K562 (cell line): ENCODE data around the gene CCDC183. TPM values are rescaled to one million over a fixed set of nuclear protein-coding genes. Genes with fewer than 3 reads are reported as not detected.

Experiments used
- ATAC-seq: fragments of 200-7000 bp; cut with Tn5 transposase; 3 replicates; pipeline ENCODE4 v1.9.1; 2020; ENCODE audit warnings: moderate library complexity
- BruUV-seq: library from RNA; stranded (reverse); fragments of 400-500 nt; replicated peaks from 2 replicates; lab custom pipeline; 2021; lab: Mats Ljungman, UMichigan
- CTCF ChIA-PET: fragments of 300-600 bp; formaldehyde crosslinking; extraction: SDS; loops from one replicate; lab custom pipeline; 2021; ENCODE audit warnings: low intra/inter-chr PET ratio; lab: Yijun Ruan, JAX
- POLR2A ChIA-PET: fragments of 300-600, 350-650 bp; sonication (Branson Sonifier 250); formaldehyde crosslinking; extraction: SDS; loops from one replicate; lab custom pipeline; 2021; ENCODE audit warnings: antibody characterized with exemption, inconsistent platforms; lab: Yijun Ruan, JAX
- DNase-seq, 4 experiments: peaks; one replicate each; pipeline versions ENCODE4 v3.0.0 to v3.0.0-alpha.2; 2011 to 2018; ENCODE audit warnings: low spot score in 3 of 4, mixed read lengths in 3 of 4; ENCODE audit errors: extremely low read depth in 1 of 4
- FAIRE-seq: peaks from 2 replicates; lab custom pipeline; 2011; peaks lifted over from hg19 to GRCh38; lab: Jason Lieb, UNC
- H2AFZ ChIP-seq: 2 replicates; pipeline ENCODE4 v1.6.0; 2011; ENCODE audit warnings: low read depth, low read length, control low read depth, inconsistent platforms
- H3K27ac ChIP-seq: fragments of 200-600 bp; 3 replicates; pipeline ENCODE4 v1.8.0; 2011; ENCODE audit warnings: low read depth, mild to moderate bottlenecking, control low read depth, inconsistent platforms, low read length, moderate library complexity, mixed read lengths; ENCODE audit errors: extremely low read depth
- H3K27me3 ChIP-seq, 2 experiments: fragments of 300-600 bp in 1 of 2; 2 replicates in 1 of 2; 3 replicates in 1 of 2; pipeline versions ENCODE4 v1.6.0 to v1.8.0; 2011; ENCODE audit warnings: inconsistent platforms in 2 of 2, low read length in 2 of 2, mild to moderate bottlenecking in 1 of 2, mixed read lengths in 1 of 2, moderate library complexity in 1 of 2; ENCODE audit not compliant: control insufficient read depth in 2 of 2, insufficient read depth in 2 of 2
- H3K36me3 ChIP-seq: fragments of 300-600 bp; 3 replicates; pipeline ENCODE4 v1.8.0; 2011; ENCODE audit warnings: mild to moderate bottlenecking, low read length, inconsistent platforms; ENCODE audit not compliant: control insufficient read depth, insufficient read depth
- H3K4me1 ChIP-seq, 2 experiments: fragments of 200-600 bp in 1 of 2; replicated peaks in 1 of 2; 2 replicates in 1 of 2; 3 replicates in 1 of 2; pipeline versions ENCODE4 v1.5.1 to v1.8.0; 2011; ENCODE audit warnings: inconsistent platforms in 2 of 2, low read length in 2 of 2, mild to moderate bottlenecking in 1 of 2, mixed read lengths in 1 of 2, moderate library complexity in 1 of 2; ENCODE audit not compliant: control insufficient read depth in 2 of 2, insufficient read depth in 2 of 2
- H3K4me2 ChIP-seq: 2 replicates; pipeline ENCODE4 v1.6.1; 2011; ENCODE audit warnings: low read length, control low read depth, inconsistent platforms, mixed read lengths; ENCODE audit not compliant: insufficient read depth
- H3K4me3 ChIP-seq: fragments of 200-600 bp; sonication (generic), shearing (Covaris generic); 2 replicates; pipeline ENCODE4 v1.5.1; 2016; ENCODE audit warnings: control low read depth, inconsistent platforms
- H3K79me2 ChIP-seq: fragments of 200-600 bp; 3 replicates; pipeline ENCODE4 v1.8.0; 2011; ENCODE audit warnings: low read length, inconsistent platforms; ENCODE audit not compliant: control insufficient read depth, insufficient read depth
- H3K9ac ChIP-seq, 2 experiments: 2 replicates each; pipeline versions ENCODE4 v1.6.0 to v1.6.1; 2011; ENCODE audit warnings: low read depth in 2 of 2, low read length in 2 of 2, control low read depth in 1 of 2, inconsistent platforms in 1 of 2, mild to moderate bottlenecking in 1 of 2, mixed read lengths in 1 of 2; ENCODE audit not compliant: insufficient read depth in 1 of 2
- H3K9me1 ChIP-seq: one replicate; pipeline ENCODE4 v1.6.0; 2011; ENCODE audit warnings: inconsistent platforms, mild to moderate bottlenecking, low read length, moderate library complexity; ENCODE audit not compliant: control insufficient read depth, insufficient read depth
- H3K9me3 ChIP-seq: replicated peaks from 2 replicates; pipeline ENCODE4 v1.5.1; 2011; ENCODE audit warnings: low read depth, low read length, inconsistent platforms; ENCODE audit not compliant: control insufficient read depth, insufficient read depth
- H4K20me1 ChIP-seq: replicated peaks from 2 replicates; pipeline ENCODE4 v1.6.1; 2011; ENCODE audit warnings: low read length, inconsistent platforms, mixed read lengths; ENCODE audit not compliant: control insufficient read depth, insufficient read depth
- GATAD2B ChIP-seq: fragments of 450-650 bp; IDR thresholded peaks from 2 replicates; pipeline ENCODE4 v1.6.1; 2017; ENCODE audit warnings: mild to moderate bottlenecking, borderline replicate concordance
- GTF2B ChIP-seq: IDR thresholded peaks from 2 replicates; pipeline ENCODE4 v1.6.1; 2011; ENCODE audit not compliant: insufficient read length; ENCODE audit errors: extremely low read depth
- HDAC1 ChIP-seq, 2 experiments: fragments of 450-650 bp; IDR thresholded peaks; 2 replicates each; pipeline ENCODE4 v1.6.1; 2016 to 2017; ENCODE audit warnings: inconsistent platforms in 1 of 2, mild to moderate bottlenecking in 1 of 2, moderate library complexity in 1 of 2
- HDAC8 ChIP-seq: fragments of 450-650 bp; IDR thresholded peaks from 2 replicates; pipeline ENCODE4 v1.6.1; 2016; ENCODE audit warnings: mild to moderate bottlenecking, missing genetic modification characterization, moderate library complexity, missing compliant biosample characterization
- JUND ChIP-seq, 2 experiments: IDR thresholded peaks; 2 replicates in 1 of 2; 3 replicates in 1 of 2; pipeline ENCODE4 v1.6.1; 2011; ENCODE audit warnings: borderline replicate concordance in 2 of 2, low read depth in 2 of 2, low read length in 2 of 2, improper control_type of control experiment in 1 of 2, missing biosample characterization in 1 of 2, missing genetic modification characterization in 1 of 2, missing genetic modification reagents in 1 of 2
- MCM2 ChIP-seq: fragments of 450-650 bp; IDR thresholded peaks from 2 replicates; pipeline ENCODE4 v1.6.1; 2017; ENCODE audit warnings: low read depth, mild to moderate bottlenecking
- NFE2 ChIP-seq: IDR thresholded peaks from 2 replicates; pipeline ENCODE4 v1.6.1; 2014; ENCODE audit warnings: antibody characterized with exemption, low read depth
- NR2C1 ChIP-seq, 2 experiments: fragments of 450-650 bp; IDR thresholded peaks; 2 replicates each; pipeline ENCODE4 v1.6.1; 2017; ENCODE audit warnings: mild to moderate bottlenecking in 2 of 2, antibody characterized with exemption in 1 of 2, inconsistent platforms in 1 of 2, missing compliant biosample characterization in 1 of 2, missing genetic modification characterization in 1 of 2
- OTX1 ChIP-seq: fragments of 450-650 bp; formaldehyde crosslinking; IDR thresholded peaks from 2 replicates; pipeline ENCODE4 v1.4.0; 2022; ENCODE audit warnings: mild to moderate bottlenecking
- SMAD1 ChIP-seq: fragments of 150-350 bp; IDR thresholded peaks from 2 replicates; pipeline ENCODE4 v1.6.1; 2014; ENCODE audit warnings: low read length, low read depth; ENCODE audit not compliant: partially characterized antibody
- TCF15 ChIP-seq: fragments of 250-450 bp; sonication (Bioruptor Pico); IDR thresholded peaks from 2 replicates; pipeline ENCODE4 v1.8.0; 2022; ENCODE audit warnings: moderate library complexity, mild to moderate bottlenecking, inconsistent platforms
- TCFL5 ChIP-seq: fragments of 250-450 bp; sonication (Bioruptor Pico); conservative IDR thresholded peaks from 2 replicates; pipeline ENCODE4 v1.6.1; 2021; ENCODE audit warnings: mild to moderate bottlenecking, moderate library complexity, matching md5 sums
- ZNF518B ChIP-seq: fragments of 250-450 bp; sonication (Bioruptor Pico); IDR thresholded peaks from 2 replicates; pipeline ENCODE4 v1.5.0; 2021; ENCODE audit warnings: mild to moderate bottlenecking, moderate library complexity
- ZNF57 ChIP-seq: fragments of 450-650 bp; formaldehyde crosslinking; IDR thresholded peaks from 2 replicates; pipeline ENCODE4 v1.4.0; 2020; ENCODE audit warnings: mild to moderate bottlenecking, moderate library complexity
- ZNF707 ChIP-seq: fragments of 250-450 bp; sonication (Bioruptor Pico); conservative IDR thresholded peaks from 2 replicates; pipeline ENCODE4 v1.8.0; 2022; ENCODE audit warnings: inconsistent platforms, mild to moderate bottlenecking, moderate library complexity
- WGBS: fragments of 100-300 bp; shearing (Covaris generic); methylation state at CpG from one replicate; pipeline ENCODE4 v1.1.6; 2016; ENCODE audit warnings: low coverage, mixed read lengths; ENCODE audit not compliant: insufficient coverage; ENCODE audit errors: missing lambda C conversion rate; 5-methylcytosine and 5-hydroxymethylcytosine counted together
- in situ Hi-C: fragments of 300-500 bp; cut with MboI; formaldehyde crosslinking; loops from 4 replicates; pipeline ENCODE4 v1.15.0; 2018; ENCODE audit warnings: inconsistent platforms, mixed read lengths
- intact Hi-C: fragments of 100-400 bp; cut with micrococcal nuclease; formaldehyde crosslinking; loops from 2 replicates; pipeline ENCODE4 v1.14.2; 2022
- polyA plus RNA-seq, 8 experiments: library from polyadenylated mRNA; depleted of rRNA in 4 of 8; stranded (reverse) in 5 of 8; unstranded in 3 of 8; fragments of >200 nt; fragmentation: Nextera tagmentation in 2 of 8; fragmentation: Illumina TruSeq in 1 of 8; extraction: Ambion mirVana in 2 of 8; extraction: Trizol in 1 of 8; gene quantifications; 2 replicates each; pipeline versions ENCODE4 v1.2.1 to v1.2.3, GENCODE V29; 2011 to 2014; ENCODE audit warnings: inconsistent platforms in 1 of 8, missing spikeins in 1 of 8
- total RNA-seq, 7 experiments: library from RNA; depleted of rRNA in 6 of 7; stranded (reverse); fragments of >200 nt in 6 of 7; fragmentation: Illumina TruSeq in 2 of 7; extraction: Trizol in 2 of 7; gene quantifications; 2 replicates each; pipeline versions ENCODE4 v1.2.1 to v1.2.3, GENCODE V29; 2011 to 2021; ENCODE audit warnings: low replicate concordance in 1 of 7

The CCDC183 gene
- total and polyA plus RNA-seq, 9 of the 15 experiments (the other 6 are each of a cell fraction or from before 2014, with no cell fraction given): 0.21 to 0.60 (median 0.29) TPM; not detected in 4

- Histone ChIP-seq H3K4me3 (no peak overlapping the region), H3K9me1 (no peaks in the 10 kb centered on the region), H3K9me3 (peaks cover 11% of the 10 kb centered on the region), H3K79me2 (no peaks in the 10 kb centered on the region), H3K36me3 (no peaks in the 10 kb centered on the region), H3K27me3 (no peaks in the 10 kb centered on the region), H3K9ac (peak overlapping the region; percentile 15 to 17; a peak in 2 of 4 replicates), H3K27ac (no peak overlapping the region), H2AFZ (peak overlapping the region; percentile 72), H3K4me1 (peaks cover 14 to 15% of the 10 kb centered on the region in 2 experiments; a peak in 3 of 5 replicates), H3K4me2 (no peak overlapping the region), H4K20me1 (no peaks in the 10 kb centered on the region)
- intact Hi-C loops (no loop called here), in situ Hi-C loops (loop anchor here (25.0 kb wide), 1 partner anchor 460 kb away; the partner anchor contains the start of genes CYSRT1, RNF224, SLC34A3 and TUBB4B)
- CTCF ChIA-PET: no interaction called here
- POLR2A ChIA-PET: interaction anchor here (1.0 to 1.4 kb wide), 3 partner anchors 11 to 47 kb away, joined by 3 to 5 read pairs (median 4); no protein-coding TSS in a partner anchor
- ATAC-seq (no peak), FAIRE-seq (no peak), DNase-seq (no peak)
- no TSS peak for BruUV-seq
- WGBS: 53% methylated on average over 13 of the region's 14 CpGs
- TF ChIP-seq NFE2: no peak
- TF ChIP-seq OTX1: no peak
- TF ChIP-seq ZNF707 (CRISPR knock-in tag): no peak
- TF ChIP-seq GATAD2B: no peak
- no peak for TF ChIP-seq TCFL5 (CRISPR knock-in tag)
- TF ChIP-seq JUND (IDR thresholded peaks at IDR 0.05; ENCODE audit: borderline replicate concordance, low read depth, low read length): no peak
- TF ChIP-seq JUND (tag; IDR thresholded peaks at IDR 0.05; ENCODE audit: borderline replicate concordance, low read depth, low read length): no peak
- TF ChIP-seq HDAC1 (IDR thresholded peaks at IDR 0.05): no peak
- TF ChIP-seq ZNF518B (CRISPR knock-in tag): no peak
- no peak for TF ChIP-seq GTF2B
- no peak for TF ChIP-seq TCF15 (CRISPR knock-in tag)
- no peak for TF ChIP-seq MCM2
- no peak for TF ChIP-seq SMAD1
- TF ChIP-seq NR2C1 (IDR thresholded peaks at IDR 0.05): no peak
- TF ChIP-seq NR2C1 (tag; IDR thresholded peaks at IDR 0.05): no peak
- TF ChIP-seq ZNF57: no peak
- no peak for TF ChIP-seq HDAC8 (tag)
Measured at GRCh38 chr9:136777359-136777758, 18.8 kb upstream of the CCDC183 start.
